ENCODE data around the gene TMPRSS4.

- no peak for TF ChIP-seq CTCF (IDR thresholded peaks at IDR 0.05; ENCODE audit: low read depth, low read length, missing input control)
- TF ChIP-seq SP1 (IDR thresholded peaks at IDR 0.05) = no peak
- TF ChIP-seq EGR1 (IDR thresholded peaks at IDR 0.05; ENCODE audit: low read depth in 2 of 2) = no peak
- TF ChIP-seq RAD21 (IDR thresholded peaks at IDR 0.05) = no peak
- TF ChIP-seq, protein P1, sequence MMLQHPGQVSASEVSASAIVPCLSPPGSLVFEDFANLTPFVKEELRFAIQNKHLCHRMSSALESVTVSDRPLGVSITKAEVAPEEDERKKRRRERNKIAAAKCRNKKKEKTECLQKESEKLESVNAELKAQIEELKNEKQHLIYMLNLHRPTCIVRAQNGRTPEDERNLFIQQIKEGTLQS (IDR thresholded peaks at IDR 0.05) = no peak
- TF ChIP-seq, protein P2, sequence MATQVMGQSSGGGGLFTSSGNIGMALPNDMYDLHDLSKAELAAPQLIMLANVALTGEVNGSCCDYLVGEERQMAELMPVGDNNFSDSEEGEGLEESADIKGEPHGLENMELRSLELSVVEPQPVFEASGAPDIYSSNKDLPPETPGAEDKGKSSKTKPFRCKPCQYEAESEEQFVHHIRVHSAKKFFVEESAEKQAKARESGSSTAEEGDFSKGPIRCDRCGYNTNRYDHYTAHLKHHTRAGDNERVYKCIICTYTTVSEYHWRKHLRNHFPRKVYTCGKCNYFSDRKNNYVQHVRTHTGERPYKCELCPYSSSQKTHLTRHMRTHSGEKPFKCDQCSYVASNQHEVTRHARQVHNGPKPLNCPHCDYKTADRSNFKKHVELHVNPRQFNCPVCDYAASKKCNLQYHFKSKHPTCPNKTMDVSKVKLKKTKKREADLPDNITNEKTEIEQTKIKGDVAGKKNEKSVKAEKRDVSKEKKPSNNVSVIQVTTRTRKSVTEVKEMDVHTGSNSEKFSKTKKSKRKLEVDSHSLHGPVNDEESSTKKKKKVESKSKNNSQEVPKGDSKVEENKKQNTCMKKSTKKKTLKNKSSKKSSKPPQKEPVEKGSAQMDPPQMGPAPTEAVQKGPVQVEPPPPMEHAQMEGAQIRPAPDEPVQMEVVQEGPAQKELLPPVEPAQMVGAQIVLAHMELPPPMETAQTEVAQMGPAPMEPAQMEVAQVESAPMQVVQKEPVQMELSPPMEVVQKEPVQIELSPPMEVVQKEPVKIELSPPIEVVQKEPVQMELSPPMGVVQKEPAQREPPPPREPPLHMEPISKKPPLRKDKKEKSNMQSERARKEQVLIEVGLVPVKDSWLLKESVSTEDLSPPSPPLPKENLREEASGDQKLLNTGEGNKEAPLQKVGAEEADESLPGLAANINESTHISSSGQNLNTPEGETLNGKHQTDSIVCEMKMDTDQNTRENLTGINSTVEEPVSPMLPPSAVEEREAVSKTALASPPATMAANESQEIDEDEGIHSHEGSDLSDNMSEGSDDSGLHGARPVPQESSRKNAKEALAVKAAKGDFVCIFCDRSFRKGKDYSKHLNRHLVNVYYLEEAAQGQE (IDR thresholded peaks at IDR 0.05) = no peak
Observed at GRCh38 chr11:118088531-118088930, 11.7 kb downstream of the TMPRSS4 start.
